Activated T-cell treated with anti-CD3 and anti-CD28 coated beads, Interleukin-2, amount 50 U/mL, for 72 hours (primary cell): ENCODE data around the gene KRT7. TPM values are rescaled to one million over a fixed set of nuclear protein-coding genes. Genes with fewer than 3 reads are reported as not detected.

Experiments
- ATAC-seq, 2 donors: fragments of 150-1000 bp; cut with Tn5 transposase; replicated peaks in 1 of 2; 2 replicates each; pipeline ENCODE4 v1.10.0; 2021; ENCODE audit warnings: moderate library complexity in 2 of 2, mild to moderate bottlenecking in 1 of 2
- DNase-seq, 2 donors: peaks; one replicate each; pipeline ENCODE4 v3.0.0; 2021 to 2022; ENCODE audit warnings: mixed read lengths in 1 of 2
- H3K27ac Mint-ChIP-seq: one replicate; pipeline ENCODE4 v1.8.0; 2022; ENCODE audit warnings: mild to moderate bottlenecking, moderate library complexity, mixed read lengths
- H3K27me3 Mint-ChIP-seq: one replicate; pipeline ENCODE4 v1.8.0; 2022; ENCODE audit warnings: low read depth, mixed read lengths
- H3K36me3 Mint-ChIP-seq, 2 donors: one replicate each; pipeline ENCODE4 v1.8.0; 2022; ENCODE audit warnings: mixed read lengths in 2 of 2, mild to moderate bottlenecking in 1 of 2; ENCODE audit not compliant: insufficient read depth in 2 of 2
- H3K4me1 Mint-ChIP-seq: one replicate; pipeline ENCODE4 v1.8.0; 2022; ENCODE audit warnings: low read depth, mixed read lengths
- H3K4me3 Mint-ChIP-seq, 2 donors: one replicate each; pipeline ENCODE4 v1.8.0; 2022; ENCODE audit warnings: mild to moderate bottlenecking in 2 of 2, mixed read lengths in 2 of 2, moderate library complexity in 2 of 2
- H3K9me3 Mint-ChIP-seq, 2 donors: one replicate each; pipeline ENCODE4 v1.8.0; 2022; ENCODE audit warnings: mixed read lengths in 2 of 2
- total RNA-seq, 2 donors: library from RNA; stranded (reverse); gene quantifications; one replicate each; pipeline ENCODE4 v1.2.3, GENCODE V29; 2022

KRT7 gene
- total RNA-seq, 2 donors from 2014 or later = 23.1 to 25.4 TPM

- no peaks in the 10 kb centered on the region for H3K36me3 Mint-ChIP-seq
- no peak overlapping the region for H3K27ac Mint-ChIP-seq
- peak; percentile 39 to 60 for ATAC-seq
- no peak overlapping the region for H3K4me3 Mint-ChIP-seq
- H3K9me3 Mint-ChIP-seq = no peaks in the 10 kb centered on the region
- H3K4me1 Mint-ChIP-seq = peaks cover 7% of the 10 kb centered on the region
- no peak for DNase-seq
- H3K27me3 Mint-ChIP-seq = peaks cover 20% of the 10 kb centered on the region
These were observed 29.7 kb upstream of the KRT7 start for GRCh38 chr12:52203079-52203921.

DNA sequence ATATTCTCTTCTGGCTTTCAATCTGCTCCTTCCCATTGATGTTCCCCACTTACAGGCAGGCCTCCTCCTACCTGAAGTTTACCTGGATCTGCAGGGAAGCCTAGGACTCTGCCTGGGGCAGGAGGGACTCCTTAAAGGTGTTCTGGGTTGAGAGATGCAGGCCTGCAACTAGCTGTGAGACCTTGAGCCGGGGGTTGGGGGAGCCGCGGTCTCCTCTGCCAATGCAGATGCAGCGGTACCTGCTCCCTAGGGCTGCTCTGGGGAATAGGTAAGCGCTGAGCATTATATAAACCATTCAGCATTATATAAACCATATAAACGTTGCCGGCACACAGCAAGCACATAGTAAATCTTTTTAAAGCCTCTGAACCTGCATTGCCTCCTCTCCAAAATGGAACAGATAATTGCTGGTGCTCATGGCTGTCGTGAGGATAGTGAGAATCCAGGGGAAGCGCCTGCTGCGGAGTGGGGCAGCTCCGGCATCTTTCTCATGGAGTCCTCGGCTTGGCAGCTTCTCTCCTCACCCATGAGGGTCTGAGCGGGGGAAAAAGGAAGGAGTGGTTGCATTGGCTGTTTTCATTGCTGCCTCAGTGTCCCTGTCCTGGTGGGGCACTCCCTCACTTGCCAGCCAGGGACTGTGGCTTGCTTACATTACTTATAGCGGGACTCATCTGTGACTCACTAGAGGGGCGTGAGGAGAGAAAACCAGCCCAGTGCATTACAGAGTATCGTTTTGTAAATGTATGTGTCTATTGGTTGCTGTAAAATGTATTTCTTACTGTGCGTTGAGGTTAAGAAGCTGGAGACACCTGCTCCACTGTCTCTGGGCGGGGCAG lies 28.7 kb upstream of the KRT7 start:
- Mint-ChIP-seq H3K27ac (no peak overlapping the region), H3K9me3 (no peaks in the 10 kb centered on the region), H3K4me1 (peaks cover 7% of the 10 kb centered on the region), H3K27me3 (peaks cover 24% of the 10 kb centered on the region), H3K4me3 (no peak overlapping the region), H3K36me3 (no peaks in the 10 kb centered on the region)
- ATAC-seq (no peak), DNase-seq (no peak)

DNA sequence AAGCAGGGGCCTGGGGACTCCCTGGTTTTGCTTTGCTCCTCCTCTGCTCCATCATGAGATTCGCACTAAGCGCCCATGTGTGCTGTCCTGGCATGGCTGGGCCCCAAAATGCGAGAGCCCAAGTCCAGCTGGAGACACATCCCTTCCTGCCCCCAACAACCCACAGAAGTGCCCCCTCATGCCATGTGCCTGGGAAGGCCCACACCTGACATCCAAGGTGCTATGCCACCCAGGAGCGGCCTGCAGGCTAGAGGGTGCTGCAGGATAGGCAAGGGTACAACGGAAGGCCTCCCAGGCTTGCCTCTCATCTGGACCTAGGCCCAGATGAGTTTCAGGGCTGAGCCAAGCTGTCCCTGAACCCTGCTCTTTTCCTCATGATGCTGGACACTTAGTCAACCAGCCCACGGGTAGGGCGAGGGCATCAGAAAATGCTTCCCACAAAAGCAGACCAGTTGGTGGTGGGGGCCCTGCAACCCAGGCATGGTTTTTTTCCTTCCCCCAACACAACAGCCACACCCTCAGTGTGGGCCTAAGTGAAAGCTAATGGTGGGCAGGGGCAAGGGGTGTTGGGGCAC lies 28.0 kb upstream of the KRT7 start:
- Mint-ChIP-seq H3K36me3 (no peaks in the 10 kb centered on the region), H3K27ac (no peak overlapping the region), H3K4me1 (peaks cover 7% of the 10 kb centered on the region), H3K9me3 (no peaks in the 10 kb centered on the region), H3K27me3 (peaks cover 24% of the 10 kb centered on the region), H3K4me3 (no peak overlapping the region)
- no peak for ATAC-seq
- DNase-seq = no peak

- peaks cover 7% of the 10 kb centered on the region for H3K4me1 Mint-ChIP-seq
- ATAC-seq = no peak
- DNase-seq = no peak
- no peaks in the 10 kb centered on the region for H3K9me3 Mint-ChIP-seq
- no peak overlapping the region for H3K27ac Mint-ChIP-seq
- H3K27me3 Mint-ChIP-seq = peaks cover 24% of the 10 kb centered on the region
- no peak overlapping the region for H3K4me3 Mint-ChIP-seq
- no peaks in the 10 kb centered on the region for H3K36me3 Mint-ChIP-seq
These were observed 27.3 kb upstream of the KRT7 start for GRCh38 chr12:52205612-52206303.

DNA sequence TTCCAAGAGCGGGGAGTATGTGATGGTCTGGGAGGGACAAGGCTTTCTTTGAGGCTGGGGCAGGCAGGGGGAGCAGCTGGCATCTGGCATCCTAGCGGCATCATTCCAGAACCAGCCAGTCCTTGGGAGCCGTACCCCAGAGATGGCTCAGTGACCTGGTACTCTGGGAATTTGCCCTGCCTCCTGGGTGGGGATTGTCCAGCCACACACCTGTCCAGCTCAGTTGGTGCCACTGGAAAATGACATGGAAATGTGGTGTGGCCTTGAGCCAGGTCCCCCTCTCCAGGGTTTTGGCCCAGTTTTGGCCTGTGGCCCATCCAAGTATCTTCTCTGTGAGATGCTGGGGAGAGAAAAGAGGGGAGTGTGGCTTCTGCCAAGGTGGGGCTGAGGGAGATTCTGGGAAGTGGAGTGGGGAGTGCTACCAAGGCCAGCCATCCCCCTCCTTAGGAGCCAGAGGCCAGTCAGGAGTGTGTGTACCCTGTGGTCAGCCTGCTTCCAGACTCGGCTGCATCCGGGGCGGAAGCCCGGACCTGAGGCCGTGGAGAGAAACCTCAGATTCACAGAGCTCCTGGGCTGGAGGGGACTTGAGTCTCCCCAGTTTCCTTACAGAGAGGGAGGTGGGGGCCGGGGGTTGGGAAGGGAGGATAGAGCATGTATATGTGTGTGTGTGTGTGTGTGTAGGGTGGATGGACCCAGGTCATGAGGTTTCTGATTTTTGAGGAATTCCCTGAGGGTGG lies 26.6 kb upstream of the KRT7 start:
- peaks cover 21% of the 10 kb centered on the region for H3K27me3 Mint-ChIP-seq
- DNase-seq (no peak), ATAC-seq (no peak)
- no peak overlapping the region for H3K4me3 Mint-ChIP-seq
- no peaks in the 10 kb centered on the region for H3K9me3 Mint-ChIP-seq
- H3K27ac Mint-ChIP-seq = no peak overlapping the region
- no peaks in the 10 kb centered on the region for H3K36me3 Mint-ChIP-seq
- peaks cover 7% of the 10 kb centered on the region for H3K4me1 Mint-ChIP-seq

DNA sequence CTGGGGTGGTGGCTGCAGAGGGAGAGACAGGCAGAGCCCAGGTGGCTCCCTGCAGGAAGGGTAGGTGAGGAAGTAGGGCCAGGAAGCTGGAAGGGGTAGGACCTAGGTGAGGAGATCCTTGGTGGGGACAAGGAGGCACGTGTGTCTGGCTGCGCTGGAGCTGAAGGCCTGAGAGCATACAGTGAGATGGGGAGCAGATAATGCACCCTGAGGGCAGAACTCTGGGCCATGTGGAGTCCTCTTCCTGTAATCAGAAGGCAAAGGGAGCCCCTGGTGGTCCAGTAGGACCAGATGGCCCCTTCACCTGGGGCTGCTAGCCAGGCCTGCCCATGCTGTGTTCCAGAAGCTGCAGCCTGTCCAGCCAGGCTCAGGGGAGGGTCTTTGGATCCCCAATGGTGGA lies 25.9 kb upstream of the KRT7 start:
- Mint-ChIP-seq H3K4me1 (peaks cover 7% of the 10 kb centered on the region), H3K27me3 (peaks cover 18% of the 10 kb centered on the region), H3K9me3 (no peaks in the 10 kb centered on the region), H3K27ac (no peak overlapping the region), H3K36me3 (no peaks in the 10 kb centered on the region), H3K4me3 (no peak overlapping the region)
- DNase-seq = no peak
- no peak for ATAC-seq

DNA sequence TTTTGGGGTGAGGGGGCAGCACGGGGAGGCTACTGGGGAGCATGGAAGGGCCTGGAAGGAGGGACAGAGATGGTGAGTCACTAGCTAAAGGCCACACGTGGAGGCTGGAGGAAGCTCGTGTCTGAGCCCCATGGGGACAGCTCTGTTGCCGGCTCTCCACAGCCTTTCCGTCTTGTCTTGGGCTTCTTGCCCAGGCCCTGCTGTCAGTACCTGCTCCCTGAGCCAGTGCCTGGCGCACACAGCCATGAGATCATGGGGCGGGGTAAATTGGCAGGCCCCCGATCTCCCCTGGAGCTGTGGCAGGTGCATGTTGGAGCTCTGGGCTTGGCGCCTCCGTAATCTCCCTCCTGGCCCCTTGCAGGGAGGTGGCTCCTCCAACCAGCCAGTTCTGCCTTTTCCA lies 25.1 kb upstream of the KRT7 start:
- no peak overlapping the region for H3K4me3 Mint-ChIP-seq
- no peaks in the 10 kb centered on the region for H3K36me3 Mint-ChIP-seq
- H3K9me3 Mint-ChIP-seq = no peaks in the 10 kb centered on the region
- peaks cover 4% of the 10 kb centered on the region for H3K4me1 Mint-ChIP-seq
- DNase-seq (no peak), ATAC-seq (no peak)
- H3K27me3 Mint-ChIP-seq = peaks cover 17% of the 10 kb centered on the region
- H3K27ac Mint-ChIP-seq = no peak overlapping the region

- Mint-ChIP-seq H3K4me3 (no peak overlapping the region), H3K27me3 (peaks cover 19% of the 10 kb centered on the region), H3K27ac (no peak overlapping the region), H3K36me3 (no peaks in the 10 kb centered on the region), H3K9me3 (no peaks in the 10 kb centered on the region), H3K4me1 (no peaks in the 10 kb centered on the region)
- DNase-seq (no peak), ATAC-seq (no peak)
These were observed 24.4 kb upstream of the KRT7 start for GRCh38 chr12:52208424-52209165.

DNA sequence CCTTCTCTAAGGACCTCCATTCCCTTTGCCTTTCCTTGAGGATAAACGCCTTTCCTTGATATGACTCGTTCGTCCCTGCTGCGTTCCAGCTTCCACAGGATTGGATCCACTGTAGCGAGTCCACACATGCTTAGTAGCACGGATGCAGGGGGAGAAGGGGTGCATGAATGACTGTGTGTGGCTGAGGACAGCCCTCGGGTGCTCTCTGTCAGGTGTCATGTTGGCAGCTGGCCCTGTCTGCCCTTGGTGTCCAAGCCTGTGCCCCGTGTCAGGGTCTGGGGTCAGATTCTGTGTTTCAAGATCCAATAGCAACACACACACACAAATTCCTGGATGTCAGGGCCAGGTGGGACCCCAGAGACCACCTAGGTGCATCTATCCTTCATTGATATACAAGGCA lies 23.7 kb upstream of the KRT7 start:
- ATAC-seq (no peak), DNase-seq (no peak)
- Mint-ChIP-seq H3K27ac (no peak overlapping the region), H3K36me3 (no peaks in the 10 kb centered on the region), H3K9me3 (no peaks in the 10 kb centered on the region), H3K4me3 (no peak overlapping the region), H3K27me3 (peaks cover 20% of the 10 kb centered on the region), H3K4me1 (no peaks in the 10 kb centered on the region)

GRCh38 chr12:52210186-52210924 lies 22.7 kb upstream of the KRT7 start:
- no peaks in the 10 kb centered on the region for H3K4me1 Mint-ChIP-seq
- DNase-seq (no peak), ATAC-seq (no peak)
- H3K27me3 Mint-ChIP-seq = peaks cover 22% of the 10 kb centered on the region
- no peak overlapping the region for H3K4me3 Mint-ChIP-seq
- H3K36me3 Mint-ChIP-seq = no peaks in the 10 kb centered on the region
- H3K27ac Mint-ChIP-seq = no peak overlapping the region
- H3K9me3 Mint-ChIP-seq = no peaks in the 10 kb centered on the region

- no peaks in the 10 kb centered on the region for H3K9me3 Mint-ChIP-seq
- H3K4me1 Mint-ChIP-seq = no peaks in the 10 kb centered on the region
- ATAC-seq (no peak), DNase-seq (no peak)
- peaks cover 26% of the 10 kb centered on the region for H3K27me3 Mint-ChIP-seq
- H3K36me3 Mint-ChIP-seq = no peaks in the 10 kb centered on the region
- no peak overlapping the region for H3K4me3 Mint-ChIP-seq
- H3K27ac Mint-ChIP-seq = no peak overlapping the region
These were observed 22.0 kb upstream of the KRT7 start for GRCh38 chr12:52210925-52211650.
